ENCODE measurements around the gene ACBD4. TPM values are rescaled to one million over a fixed set of nuclear protein-coding genes. Genes with fewer than 3 reads are reported as not detected.

ACBD4 gene
- total and polyA plus RNA-seq, 4 donors, result 4.4 to 51.4 (median 44.9) TPM

- no peaks in the 10 kb centered on the region for H3K27me3 ChIP-seq (ENCODE audit: control insufficient read depth in 4 of 4, insufficient read depth in 4 of 4, low read length in 3 of 4)
- no peak overlapping the region for H3K27ac ChIP-seq (ENCODE audit: low read depth in 1 of 2, low read length in 2 of 2)
- H3K36me3 ChIP-seq (ENCODE audit: control insufficient read depth in 4 of 4, insufficient read depth in 3 of 4, low read depth in 1 of 4, low read length in 3 of 4), result no peaks in the 10 kb centered on the region
- 75% methylated on average over 45 of the region's 45 CpGs for WGBS
- no peak for DNase-seq (ENCODE audit: low spot score)
- TF ChIP-seq SP1 (IDR thresholded peaks at IDR 0.05) (no peak), REST (IDR thresholded peaks at IDR 0.05) (no peak), RAD21 (IDR thresholded peaks at IDR 0.05) (no peak), NR2F2 (IDR thresholded peaks at IDR 0.05) (no peak), HNF4A (conservative IDR thresholded peaks at IDR 0.05) (no peak), TAF1 (conservative IDR thresholded peaks at IDR 0.05) (no peak), RXRA (IDR thresholded peaks at IDR 0.05) (no peak), ZBTB33 (IDR thresholded peaks at IDR 0.05) (no peak), EGR1 (IDR thresholded peaks at IDR 0.05; ENCODE audit: low read depth in 2 of 2) (no peak), HNF4G (IDR thresholded peaks at IDR 0.05) (no peak), FOXA2 (IDR thresholded peaks at IDR 0.05) (no peak), GABPA (IDR thresholded peaks at IDR 0.05 in 1 of 2, conservative IDR thresholded peaks at IDR 0.05 in 1 of 2) (no peak), MAX (IDR thresholded peaks at IDR 0.05) (no peak)
- no peak overlapping the region for H3K4me3 ChIP-seq (ENCODE audit: low read depth in 1 of 3, low read length in 3 of 3)
- H3K9ac ChIP-seq (ENCODE audit: low read depth in 1 of 2, low read length in 2 of 2), result no peak overlapping the region
- H3K4me1 ChIP-seq (ENCODE audit: control insufficient read depth in 4 of 4, insufficient read depth in 4 of 4, low read length in 3 of 4), result no peaks in the 10 kb centered on the region
- H3K9me3 ChIP-seq (ENCODE audit: control insufficient read depth in 4 of 4, low read length in 3 of 4), result no peaks in the 10 kb centered on the region
Observed at GRCh38 chr17:45121055-45121454, 14.4 kb upstream of the ACBD4 start.

- Histone ChIP-seq H3K36me3 (ENCODE audit: control insufficient read depth in 4 of 4, insufficient read depth in 3 of 4, low read depth in 1 of 4, low read length in 3 of 4) (no peaks in the 10 kb centered on the region), H3K4me1 (ENCODE audit: control insufficient read depth in 4 of 4, insufficient read depth in 4 of 4, low read length in 3 of 4) (no peaks in the 10 kb centered on the region)
- TF ChIP-seq JUND (IDR thresholded peaks at IDR 0.05) (no peak), RXRA (IDR thresholded peaks at IDR 0.05) (no peak), TAF1 (conservative IDR thresholded peaks at IDR 0.05) (no peak), FOXA1 (IDR thresholded peaks at IDR 0.05) (no peak), HNF4A (conservative IDR thresholded peaks at IDR 0.05) (no peak), EGR1 (IDR thresholded peaks at IDR 0.05; ENCODE audit: low read depth in 2 of 2) (no peak), FOXA2 (IDR thresholded peaks at IDR 0.05) (no peak), NR2F2 (IDR thresholded peaks at IDR 0.05) (no peak), GABPA (IDR thresholded peaks at IDR 0.05 in 1 of 2, conservative IDR thresholded peaks at IDR 0.05 in 1 of 2) (no peak), ZBTB33 (IDR thresholded peaks at IDR 0.05) (no peak), SP1 (IDR thresholded peaks at IDR 0.05) (no peak), YY1 (IDR thresholded peaks at IDR 0.05) (no peak), CTCF (IDR thresholded peaks at IDR 0.05; ENCODE audit: low read depth, low read length, missing input control) (no peak), RAD21 (IDR thresholded peaks at IDR 0.05) (no peak), HNF4G (IDR thresholded peaks at IDR 0.05) (no peak), ATF3 (IDR thresholded peaks at IDR 0.05) (no peak), MAX (IDR thresholded peaks at IDR 0.05) (no peak)
Observed at GRCh38 chr17:45123076-45123770, 12.3 kb upstream of the ACBD4 start.

More at GRCh38 chr17:45123076-45123770, 12.3 kb upstream of the ACBD4 start:
- WGBS, result 79% methylated on average over 6 of the region's 6 CpGs
- no peak overlapping the region for H3K4me3 ChIP-seq (ENCODE audit: low read depth in 1 of 3, low read length in 3 of 3)
- H3K27ac ChIP-seq (ENCODE audit: low read depth in 1 of 2, low read length in 2 of 2), result no peak overlapping the region
- H3K9ac ChIP-seq (ENCODE audit: low read depth in 1 of 2, low read length in 2 of 2), result no peak overlapping the region
- DNase-seq (ENCODE audit: low spot score), result no peak
- H3K9me3 ChIP-seq (ENCODE audit: control insufficient read depth in 4 of 4, low read length in 3 of 4), result no peaks in the 10 kb centered on the region
- no peaks in the 10 kb centered on the region for H3K27me3 ChIP-seq (ENCODE audit: control insufficient read depth in 4 of 4, insufficient read depth in 4 of 4, low read length in 3 of 4)
